ENCODE measurements around the gene FSHR. TPM values are rescaled to one million over a fixed set of nuclear protein-coding genes. Genes with fewer than 3 reads are reported as not detected.

FSHR gene
- total and polyA plus RNA-seq, 2 donors (not counting 3 experiments of a cell fraction or from before 2014, with no cell fraction given): not detected

DNA sequence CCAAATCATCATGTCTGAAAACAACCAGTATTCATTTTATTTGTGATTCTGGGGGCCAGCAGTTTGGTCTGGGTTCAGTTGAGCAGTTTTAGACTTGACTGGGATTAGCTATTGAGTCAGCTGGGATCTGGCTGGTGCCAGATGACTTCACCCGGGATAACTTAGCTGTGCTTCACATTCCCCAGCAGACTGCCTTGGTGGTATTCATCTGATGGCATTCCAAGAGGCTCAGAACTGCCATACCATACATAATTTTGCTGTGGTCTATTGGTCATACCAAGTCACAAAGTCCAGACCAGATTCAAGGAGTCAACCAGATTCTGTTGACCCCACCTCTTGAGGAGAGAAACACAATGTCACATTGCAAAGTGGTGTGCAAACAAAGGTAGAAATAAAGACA lies 7.8 kb upstream of the FSHR start:
- no TSS peak for BruUV-seq (replicated peaks)
- POLR2A ChIA-PET: no interaction called here
- no peak overlapping the region for H3K27ac ChIP-seq (ENCODE audit: insufficient read depth, low read depth, low read length)

More for the DNA sequence above, 7.8 kb upstream of the FSHR start:
- Histone ChIP-seq H3K9me3 (replicated peaks; ENCODE audit: control insufficient read depth, insufficient read depth, low read length) (peaks cover 11% of the 10 kb centered on the region), H2AFZ (ENCODE audit: low read depth, low read length) (no peak overlapping the region), H3K79me2 (ENCODE audit: control insufficient read depth, insufficient read depth, low read length) (no peaks in the 10 kb centered on the region), H3K9me1 (replicated peaks; ENCODE audit: control insufficient read depth, extremely low read depth, insufficient read depth, low read length) (no peaks in the 10 kb centered on the region), H3K4me3 (replicated peaks in 1 of 3; ENCODE audit: insufficient read depth in 1 of 3, low read depth in 1 of 3, low read length in 3 of 3) (no peak overlapping the region), H4K20me1 (replicated peaks; ENCODE audit: control insufficient read depth, extremely low read depth, insufficient read depth, low read length) (no peaks in the 10 kb centered on the region), H3K4me2 (ENCODE audit: insufficient read depth, low read length) (no peak overlapping the region), H3K27me3 (ENCODE audit: control insufficient read depth in 2 of 2, insufficient read depth in 2 of 2, low read length in 2 of 2) (no peaks in the 10 kb centered on the region), H3K36me3 (ENCODE audit: control insufficient read depth in 2 of 2, extremely low read depth in 1 of 2, insufficient read depth in 2 of 2, low read length in 2 of 2) (no peaks in the 10 kb centered on the region), H3K4me1 (ENCODE audit: control insufficient read depth, extremely low read depth, insufficient read depth, low read length) (no peaks in the 10 kb centered on the region), H3K9ac (replicated peaks; ENCODE audit: extremely low read depth, insufficient read depth, low read length) (no peak overlapping the region)
- no peak for TF ChIP-seq EZH2 (IDR thresholded peaks at IDR 0.05; ENCODE audit: borderline replicate concordance, low read depth, low read length, severe bottlenecking)
- TF ChIP-seq, protein P1, sequence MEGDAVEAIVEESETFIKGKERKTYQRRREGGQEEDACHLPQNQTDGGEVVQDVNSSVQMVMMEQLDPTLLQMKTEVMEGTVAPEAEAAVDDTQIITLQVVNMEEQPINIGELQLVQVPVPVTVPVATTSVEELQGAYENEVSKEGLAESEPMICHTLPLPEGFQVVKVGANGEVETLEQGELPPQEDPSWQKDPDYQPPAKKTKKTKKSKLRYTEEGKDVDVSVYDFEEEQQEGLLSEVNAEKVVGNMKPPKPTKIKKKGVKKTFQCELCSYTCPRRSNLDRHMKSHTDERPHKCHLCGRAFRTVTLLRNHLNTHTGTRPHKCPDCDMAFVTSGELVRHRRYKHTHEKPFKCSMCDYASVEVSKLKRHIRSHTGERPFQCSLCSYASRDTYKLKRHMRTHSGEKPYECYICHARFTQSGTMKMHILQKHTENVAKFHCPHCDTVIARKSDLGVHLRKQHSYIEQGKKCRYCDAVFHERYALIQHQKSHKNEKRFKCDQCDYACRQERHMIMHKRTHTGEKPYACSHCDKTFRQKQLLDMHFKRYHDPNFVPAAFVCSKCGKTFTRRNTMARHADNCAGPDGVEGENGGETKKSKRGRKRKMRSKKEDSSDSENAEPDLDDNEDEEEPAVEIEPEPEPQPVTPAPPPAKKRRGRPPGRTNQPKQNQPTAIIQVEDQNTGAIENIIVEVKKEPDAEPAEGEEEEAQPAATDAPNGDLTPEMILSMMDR (IDR thresholded peaks at IDR 0.05; ENCODE audit: extremely low read depth in 1 of 2, insufficient read depth in 1 of 2, low read depth in 1 of 2, low read length in 2 of 2): no peak
- no peak for TF ChIP-seq GATA2 (IDR thresholded peaks at IDR 0.05; ENCODE audit: insufficient read depth, insufficient read length, low read depth, low read length)
- TF ChIP-seq POLR2A (IDR thresholded peaks at IDR 0.05; ENCODE audit: low read depth, low read length): no peak
- TF ChIP-seq FOS (IDR thresholded peaks at IDR 0.05; ENCODE audit: borderline replicate concordance, insufficient read depth, low read length): no peak
- no peak for TF ChIP-seq POLR2AphosphoS5 (IDR thresholded peaks at IDR 0.05; ENCODE audit: insufficient read depth, low read depth, low read length)
- TF ChIP-seq, protein P2, sequence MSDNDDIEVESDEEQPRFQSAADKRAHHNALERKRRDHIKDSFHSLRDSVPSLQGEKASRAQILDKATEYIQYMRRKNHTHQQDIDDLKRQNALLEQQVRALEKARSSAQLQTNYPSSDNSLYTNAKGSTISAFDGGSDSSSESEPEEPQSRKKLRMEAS (IDR thresholded peaks at IDR 0.05; ENCODE audit: insufficient read depth, insufficient read length): no peak
- no peak for TF ChIP-seq MYC (IDR thresholded peaks at IDR 0.05; ENCODE audit: low read depth, low read length)
- no peak for TF ChIP-seq JUN (IDR thresholded peaks at IDR 0.05; ENCODE audit: borderline replicate concordance, insufficient read depth, insufficient read length, low read depth)
- CTCF ChIA-PET: no interaction called here
- intact Hi-C loops (cut with micrococcal nuclease) (no loop called here), dilution Hi-C loops (cut with MboI; ENCODE audit: extremely low pct_ligation_motif_present, low sequenced_read_pairs) (no loop called here)
- DNase-seq (ENCODE audit: low read depth, low spot score) (no peak), FAIRE-seq (no peak)

Measured in endothelial cell of umbilical vein (primary cell).